Endometrial microvascular endothelial cells (primary cell): ENCODE data around the gene SHROOM3. TPM values are rescaled to one million over a fixed set of nuclear protein-coding genes. Genes with fewer than 3 reads are reported as not detected.

Experiments
- in situ Hi-C: cut with HindIII; loops from 2 replicates; pipeline ENCODE4 v1.10.0; 2017; ENCODE audit warnings: low sequenced_read_pairs, low pct_unique_long_range_greater_than_20kb; ENCODE audit errors: inconsistent ontology term
- total RNA-seq: library from RNA; depleted of rRNA; stranded (reverse); fragments of >200 nt; gene quantifications from one replicate; pipeline ENCODE4 v1.2.3, GENCODE V29; 2015; ENCODE audit errors: inconsistent ontology term

Gene SHROOM3
- total RNA-seq, 1 donor from 2014 or later, result 3.7 TPM

DNA sequence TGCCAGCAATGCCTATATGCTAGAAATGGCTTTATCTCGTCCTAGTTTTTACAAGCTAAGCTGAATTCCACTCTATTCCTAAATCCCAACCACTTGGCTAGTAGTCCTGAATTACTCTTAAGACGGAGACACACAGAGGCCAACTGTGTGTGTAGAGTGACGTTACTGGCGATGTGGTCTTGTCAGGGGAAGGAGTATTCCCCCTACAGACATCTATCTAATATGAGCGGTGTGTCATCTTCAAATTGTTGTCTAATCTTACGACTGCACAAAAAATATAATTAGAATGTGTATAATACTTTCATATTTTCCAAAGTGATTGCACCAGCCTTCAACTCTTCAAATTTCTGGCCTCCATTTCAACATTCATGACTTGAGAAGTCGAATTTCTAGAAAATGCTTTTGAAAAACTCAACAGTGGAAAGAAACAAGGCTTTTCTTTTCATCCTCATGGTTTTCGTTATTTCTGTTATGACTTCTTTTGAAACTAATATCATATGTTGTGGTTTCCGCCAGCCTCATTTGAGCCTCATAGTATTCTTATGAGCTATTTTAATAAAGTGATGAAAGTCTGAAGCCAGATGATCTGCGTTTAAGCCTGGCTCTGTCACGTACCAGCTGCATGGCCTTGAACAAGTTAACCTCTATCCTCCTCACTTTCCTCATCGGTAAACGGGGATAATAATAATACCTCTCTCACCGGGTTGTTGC lies 330.6 kb downstream of the SHROOM3 start:
- in situ Hi-C loops, result no loop called here

DNA sequence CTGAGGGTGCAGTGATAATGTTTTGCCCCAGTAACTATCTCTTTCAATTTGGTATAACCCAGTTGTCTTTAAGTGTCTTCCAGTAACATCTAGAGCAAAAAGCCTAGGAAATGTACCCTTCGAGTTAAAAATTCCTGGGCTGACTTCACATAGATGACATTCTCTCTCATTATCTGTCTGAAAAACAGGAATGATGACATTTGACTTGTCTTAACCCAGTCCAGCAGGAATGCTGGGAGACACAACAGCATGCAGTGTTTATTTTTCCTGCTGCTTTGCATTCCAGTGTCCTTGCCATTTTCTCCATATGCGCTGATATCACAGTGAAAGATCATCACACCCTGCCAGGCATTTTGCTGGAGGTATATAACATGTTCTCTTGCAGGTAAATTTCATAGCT lies 333.0 kb downstream of the SHROOM3 start:
- in situ Hi-C loops, result no loop called here

- in situ Hi-C loops, result no loop called here
Measured at GRCh38 chr4:76772498-76773106, 337.6 kb downstream of the SHROOM3 start.

- in situ Hi-C loops, result no loop called here
Measured at GRCh38 chr4:76773766-76774165, 338.7 kb downstream of the SHROOM3 start.

DNA sequence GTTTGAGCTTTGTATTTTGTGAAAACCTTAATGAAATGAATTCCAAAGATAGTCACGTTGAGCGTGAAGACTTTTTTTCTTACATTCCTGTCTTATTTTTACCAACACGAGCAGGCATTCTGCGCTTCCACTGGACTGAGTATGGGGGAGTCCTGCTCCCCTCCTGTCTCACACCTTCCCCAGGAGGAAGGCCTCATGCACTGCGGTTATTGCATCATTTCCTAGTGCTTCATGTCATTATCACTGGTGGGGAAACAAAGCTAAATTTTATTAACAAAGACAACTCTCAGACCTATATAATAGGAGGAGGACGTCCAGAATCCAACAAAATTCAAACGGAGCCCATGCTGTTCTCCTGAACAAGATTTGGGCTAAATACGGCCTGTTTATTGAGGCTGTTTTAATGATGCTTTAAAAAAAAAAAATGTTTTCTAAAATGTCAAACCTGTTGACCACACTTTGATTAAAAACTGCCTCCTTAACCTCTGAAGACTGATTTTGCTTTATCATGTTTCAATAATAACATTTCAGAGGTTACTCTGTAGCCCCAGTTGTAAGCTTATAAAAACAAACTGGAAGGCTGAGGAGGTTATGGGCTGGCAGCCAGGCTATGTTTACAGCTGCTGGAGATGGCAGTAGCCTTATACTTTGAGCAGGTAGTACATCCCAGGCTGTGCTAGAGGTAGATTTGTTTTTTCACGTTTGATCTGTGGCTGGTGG lies 344.9 kb downstream of the SHROOM3 start:
- in situ Hi-C loops, result no loop called here

GRCh38 chr4:76780781-76781697 lies 346.0 kb downstream of the SHROOM3 start:
- in situ Hi-C loops, result no loop called here

- in situ Hi-C loops, result no loop called here
Measured at GRCh38 chr4:76781698-76782595, 346.9 kb downstream of the SHROOM3 start.

DNA sequence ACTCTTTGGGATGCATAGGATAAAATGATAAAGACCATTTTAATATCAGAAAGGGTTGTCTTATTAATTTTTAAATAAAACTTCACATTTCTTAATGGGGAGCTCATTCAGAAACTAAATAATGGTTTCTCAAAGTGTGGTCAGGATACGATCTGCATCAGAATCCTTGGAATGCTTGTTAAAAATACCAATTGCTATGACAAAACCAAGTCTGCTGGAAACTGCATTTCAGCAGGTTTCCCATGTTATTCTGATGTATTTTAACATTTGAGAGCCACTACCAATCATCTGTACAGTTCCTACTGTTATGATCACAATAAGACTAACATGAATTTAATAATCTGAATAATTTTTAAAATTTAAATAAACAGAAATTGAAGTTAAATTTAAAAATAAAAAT lies 347.8 kb downstream of the SHROOM3 start:
- in situ Hi-C loops, result no loop called here

DNA sequence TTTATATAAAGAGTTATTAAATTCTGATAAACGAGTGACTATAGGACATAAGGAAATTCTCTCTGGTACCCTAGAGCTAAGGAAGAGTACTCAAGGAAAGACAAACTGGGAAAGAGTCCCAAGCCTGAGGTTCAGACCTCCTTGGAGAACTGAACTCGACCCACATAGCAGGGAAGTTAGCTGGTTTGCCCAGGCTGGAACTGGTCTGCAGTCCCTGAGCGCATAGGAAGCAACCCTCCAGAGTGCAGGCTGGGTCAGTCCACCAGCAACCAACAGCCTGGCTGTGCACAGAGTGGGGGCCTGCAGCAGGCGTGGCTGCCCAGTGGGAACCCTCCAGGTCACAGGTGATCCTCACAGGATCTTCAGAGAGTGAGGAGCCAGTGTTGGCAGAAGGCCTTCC lies 348.8 kb downstream of the SHROOM3 start:
- in situ Hi-C loops, result no loop called here

GRCh38 chr4:76784237-76784636 lies 349.2 kb downstream of the SHROOM3 start:
- in situ Hi-C loops, result no loop called here

- in situ Hi-C loops, result no loop called here
Measured at GRCh38 chr4:76787898-76788297, 352.9 kb downstream of the SHROOM3 start.

- in situ Hi-C loops, result no loop called here
Measured at GRCh38 chr4:76790377-76790776, 355.3 kb downstream of the SHROOM3 start.

GRCh38 chr4:76791479-76791878 lies 356.4 kb downstream of the SHROOM3 start:
- in situ Hi-C loops, result no loop called here

GRCh38 chr4:76792418-76792817 lies 357.4 kb downstream of the SHROOM3 start:
- in situ Hi-C loops, result no loop called here

- in situ Hi-C loops, result no loop called here
Measured at GRCh38 chr4:76795243-76795642, 360.2 kb downstream of the SHROOM3 start.

DNA sequence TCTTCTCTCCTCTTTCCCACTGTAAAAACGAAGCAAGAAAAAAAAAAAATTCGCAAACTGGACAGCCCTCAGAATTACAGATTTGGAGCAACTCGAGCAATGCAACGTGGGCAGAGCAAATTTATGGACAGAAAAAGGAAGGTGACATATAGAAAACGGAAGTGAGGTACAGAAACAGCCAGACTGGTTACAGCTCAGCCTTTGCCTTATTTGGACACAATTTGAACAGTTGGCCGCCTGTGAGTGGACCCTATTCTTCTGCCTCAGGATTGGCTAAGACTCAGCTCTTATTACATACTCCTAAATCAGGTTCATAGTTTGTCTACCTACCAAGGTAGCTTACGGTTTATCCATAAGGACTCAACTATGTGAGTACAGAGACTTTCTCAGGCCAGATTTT lies 364.1 kb downstream of the SHROOM3 start:
- in situ Hi-C loops, result no loop called here

- in situ Hi-C loops, result no loop called here
Measured at GRCh38 chr4:76799718-76800117, 364.7 kb downstream of the SHROOM3 start.

GRCh38 chr4:76800902-76801301 lies 365.9 kb downstream of the SHROOM3 start:
- in situ Hi-C loops, result no loop called here
